ENCODE data around the gene PDIK1L. TPM values are rescaled to one million over a fixed set of nuclear protein-coding genes. Genes with fewer than 3 reads are reported as not detected.

Gene PDIK1L
- total and polyA plus RNA-seq, 9 of the 15 experiments (the other 6 are each of a cell fraction or from before 2014, with no cell fraction given) = 12.8 to 30.2 (median 21.5) TPM

GRCh38 chr1:26164036-26164860, 52.6 kb downstream of the PDIK1L start (continued):
- TF ChIP-seq PTTG1 (tag; IDR thresholded peaks at IDR 0.05; ENCODE audit: low read depth) (no peak), CREB3 (tag; conservative IDR thresholded peaks at IDR 0.05; ENCODE audit: low read depth) (no peak), POLR2AphosphoS5 (IDR thresholded peaks at IDR 0.05; ENCODE audit: control insufficient read depth, insufficient read depth, low read depth, low read length) (no peak), HOMEZ (CRISPR knock-in tag; IDR thresholded peaks at IDR 0.05) (no peak), ZNF318 (IDR thresholded peaks at IDR 0.05; ENCODE audit: borderline replicate concordance in 1 of 2, low read depth in 1 of 2) (no peak), ZFP91 (CRISPR knock-in tag; IDR thresholded peaks at IDR 0.05) (no peak), ATF6 (CRISPR knock-in tag; IDR thresholded peaks at IDR 0.05) (0 out of 2 replicates have a peak, but pooled peaks have one; percentile 46), ZSCAN32 (CRISPR knock-in tag; IDR thresholded peaks at IDR 0.05) (no peak), ZNF24 (IDR thresholded peaks at IDR 0.05) (peak; percentile 70)
